Smooth muscle cell (in vitro differentiated cells): ENCODE measurements around the gene DDX27. TPM values are rescaled to one million over a fixed set of nuclear protein-coding genes. Genes with fewer than 3 reads are reported as not detected.
A peak's percentile ranks its signal among the peaks of the same experiment; 100 is the strongest.

Experiments used
- DNase-seq: peaks from one replicate; lab custom pipeline; 2025; ENCODE audit not compliant: unreplicated experiment; lab: John Stamatoyannopoulos, UW
- H2AFZ ChIP-seq: fragments of 200-600 bp; sonication (generic); 2 replicates; pipeline ENCODE4 v1.6.0; 2016; ENCODE audit warnings: antibody characterized with exemption, low read depth, mild to moderate bottlenecking
- H3F3A ChIP-seq: fragments of 200-600 bp; sonication (generic); 2 replicates; pipeline ENCODE4 v1.6.0; 2017; ENCODE audit warnings: antibody characterized with exemption, low read depth
- H3K27ac ChIP-seq: fragments of 200-600 bp; sonication (generic); 2 replicates; pipeline ENCODE4 v1.5.1; 2016; ENCODE audit warnings: low read depth, mild to moderate bottlenecking
- H3K27me3 ChIP-seq: fragments of 200-600 bp; sonication (generic); 2 replicates; pipeline ENCODE4 v1.6.1; 2016; ENCODE audit warnings: low read depth, mild to moderate bottlenecking
- H3K36me3 ChIP-seq: fragments of 200-600 bp; sonication (generic); 2 replicates; pipeline ENCODE4 v1.5.1; 2016; ENCODE audit warnings: low read depth
- H3K4me1 ChIP-seq: fragments of 200-600 bp; sonication (generic); 2 replicates; pipeline ENCODE4 v1.5.1; 2016; ENCODE audit warnings: low read depth
- H3K4me2 ChIP-seq: fragments of 200-600 bp; sonication (generic); 2 replicates; pipeline ENCODE4 v1.6.0; 2016; ENCODE audit warnings: mild to moderate bottlenecking
- H3K4me3 ChIP-seq: fragments of 200-600 bp; sonication (generic); 2 replicates; pipeline ENCODE4 v1.5.1; 2016; ENCODE audit warnings: mild to moderate bottlenecking
- H3K79me2 ChIP-seq: fragments of 200-600 bp; sonication (generic); 2 replicates; pipeline ENCODE4 v1.6.0; 2016; ENCODE audit warnings: low read depth, mild to moderate bottlenecking
- H3K9ac ChIP-seq: fragments of 200-600 bp; sonication (generic); 2 replicates; pipeline ENCODE4 v1.6.0; 2016; ENCODE audit warnings: low read depth
- H3K9me3 ChIP-seq: fragments of 200-600 bp; sonication (generic); replicated peaks from 2 replicates; pipeline ENCODE4 v1.5.1; 2016; ENCODE audit warnings: low read depth
- H4K20me1 ChIP-seq: fragments of 200-600 bp; sonication (generic); 2 replicates; pipeline ENCODE4 v1.6.0; 2016; ENCODE audit warnings: low read depth
- WGBS: methylation state at CpG from one replicate; pipeline ENCODE4 v1.1.7; 2016; ENCODE audit warnings: low lambda C conversion rate; 5-methylcytosine and 5-hydroxymethylcytosine counted together
- polyA plus RNA-seq: library from polyadenylated mRNA; unstranded; fragments of >200 nt; fragmentation: Nextera tagmentation; extraction: Ambion mirVana; gene quantifications from 2 replicates; pipeline ENCODE4 v1.2.1, GENCODE V29; 2016
- total RNA-seq: library from RNA; depleted of rRNA; stranded (reverse); fragments of >200 nt; gene quantifications from 2 replicates; pipeline ENCODE4 v1.2.3, GENCODE V29; 2014
- TF ChIP-seq, protein P1 (sequence below): fragments of 200-600 bp; sonication (generic); IDR thresholded peaks from 2 replicates; pipeline ENCODE4 v1.5.1; 2017; ENCODE audit warnings: borderline replicate concordance, mild to moderate bottlenecking, antibody characterized with exemption; ENCODE audit not compliant: insufficient read depth, poor library complexity, severe bottlenecking

DDX27 gene
- total and polyA plus RNA-seq, 2 experiments from 2014 or later: 19.6 to 28.3 TPM

DNA sequence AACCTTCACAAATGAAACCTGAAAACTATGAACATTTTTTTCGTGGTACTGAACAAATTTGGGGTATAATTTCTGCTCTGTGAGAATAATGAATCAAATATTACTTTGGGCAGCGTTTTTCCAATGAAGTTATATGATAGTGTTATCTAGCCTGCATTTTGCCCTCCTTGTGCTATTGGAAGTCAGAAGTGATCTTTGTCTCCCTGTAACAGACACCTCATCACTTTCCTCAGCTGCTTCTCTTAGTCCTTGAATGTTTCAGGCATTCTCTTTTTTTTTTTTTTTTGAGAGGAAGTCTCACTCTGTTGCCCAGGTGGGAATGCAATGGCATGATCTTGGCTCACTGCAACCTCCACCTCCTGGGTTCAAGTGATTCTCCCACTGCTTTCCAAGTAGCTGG lies 10.2 kb downstream of the DDX27 start:
- H3K9ac ChIP-seq: no peak overlapping the region
- no peak overlapping the region for H3K4me2 ChIP-seq
- no peaks in the 10 kb centered on the region for H3K79me2 ChIP-seq
- H3K9me3 ChIP-seq: no peaks in the 10 kb centered on the region
- H3K27me3 ChIP-seq: no peaks in the 10 kb centered on the region
- 100% methylated on average over 2 of the region's 2 CpGs for WGBS
- no peak overlapping the region for H3K27ac ChIP-seq
- H3K4me3 ChIP-seq: no peak overlapping the region
- H3K4me1 ChIP-seq: no peaks in the 10 kb centered on the region
- no peaks in the 10 kb centered on the region for H3F3A ChIP-seq
- TF ChIP-seq, protein P1, sequence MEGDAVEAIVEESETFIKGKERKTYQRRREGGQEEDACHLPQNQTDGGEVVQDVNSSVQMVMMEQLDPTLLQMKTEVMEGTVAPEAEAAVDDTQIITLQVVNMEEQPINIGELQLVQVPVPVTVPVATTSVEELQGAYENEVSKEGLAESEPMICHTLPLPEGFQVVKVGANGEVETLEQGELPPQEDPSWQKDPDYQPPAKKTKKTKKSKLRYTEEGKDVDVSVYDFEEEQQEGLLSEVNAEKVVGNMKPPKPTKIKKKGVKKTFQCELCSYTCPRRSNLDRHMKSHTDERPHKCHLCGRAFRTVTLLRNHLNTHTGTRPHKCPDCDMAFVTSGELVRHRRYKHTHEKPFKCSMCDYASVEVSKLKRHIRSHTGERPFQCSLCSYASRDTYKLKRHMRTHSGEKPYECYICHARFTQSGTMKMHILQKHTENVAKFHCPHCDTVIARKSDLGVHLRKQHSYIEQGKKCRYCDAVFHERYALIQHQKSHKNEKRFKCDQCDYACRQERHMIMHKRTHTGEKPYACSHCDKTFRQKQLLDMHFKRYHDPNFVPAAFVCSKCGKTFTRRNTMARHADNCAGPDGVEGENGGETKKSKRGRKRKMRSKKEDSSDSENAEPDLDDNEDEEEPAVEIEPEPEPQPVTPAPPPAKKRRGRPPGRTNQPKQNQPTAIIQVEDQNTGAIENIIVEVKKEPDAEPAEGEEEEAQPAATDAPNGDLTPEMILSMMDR: no peak
- H3K36me3 ChIP-seq: peaks cover 4% of the 10 kb centered on the region
- DNase-seq: no peak
- no peaks in the 10 kb centered on the region for H4K20me1 ChIP-seq
- H2AFZ ChIP-seq: no peak overlapping the region

DNA sequence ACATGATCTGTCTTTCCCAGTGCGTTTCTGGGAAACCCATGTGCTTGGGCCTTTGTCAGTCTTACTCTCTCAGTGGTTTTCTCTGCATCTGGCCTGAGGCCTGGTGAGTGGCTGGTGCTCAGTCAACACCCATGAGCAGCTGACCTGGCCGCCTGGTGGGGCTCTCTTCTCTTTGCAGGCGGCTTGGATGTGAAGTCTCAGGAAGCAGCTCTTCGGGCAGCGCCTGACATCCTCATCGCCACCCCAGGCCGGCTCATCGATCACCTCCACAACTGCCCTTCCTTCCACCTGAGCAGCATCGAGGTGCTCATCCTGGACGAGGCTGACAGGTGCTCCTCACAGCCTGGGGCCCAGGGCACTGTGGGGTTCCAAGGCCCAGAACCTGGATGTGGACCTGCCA lies 10.8 kb downstream of the DDX27 start:
- TF ChIP-seq, protein P1: no peak
- no peaks in the 10 kb centered on the region for H3K27me3 ChIP-seq
- no peak overlapping the region for H3K4me3 ChIP-seq
- H3K36me3 ChIP-seq: no peaks in the 10 kb centered on the region
- no peaks in the 10 kb centered on the region for H4K20me1 ChIP-seq
- no peak overlapping the region for H3K27ac ChIP-seq
- H3K79me2 ChIP-seq: no peaks in the 10 kb centered on the region
- no peak for DNase-seq
- H3K9me3 ChIP-seq: no peaks in the 10 kb centered on the region
- H3K4me1 ChIP-seq: no peaks in the 10 kb centered on the region
- H3K4me2 ChIP-seq: no peak overlapping the region
- no peak overlapping the region for H2AFZ ChIP-seq
- no peak overlapping the region for H3K9ac ChIP-seq
- H3F3A ChIP-seq: no peaks in the 10 kb centered on the region
- WGBS: 98% methylated on average over 10 of the region's 10 CpGs

DNA sequence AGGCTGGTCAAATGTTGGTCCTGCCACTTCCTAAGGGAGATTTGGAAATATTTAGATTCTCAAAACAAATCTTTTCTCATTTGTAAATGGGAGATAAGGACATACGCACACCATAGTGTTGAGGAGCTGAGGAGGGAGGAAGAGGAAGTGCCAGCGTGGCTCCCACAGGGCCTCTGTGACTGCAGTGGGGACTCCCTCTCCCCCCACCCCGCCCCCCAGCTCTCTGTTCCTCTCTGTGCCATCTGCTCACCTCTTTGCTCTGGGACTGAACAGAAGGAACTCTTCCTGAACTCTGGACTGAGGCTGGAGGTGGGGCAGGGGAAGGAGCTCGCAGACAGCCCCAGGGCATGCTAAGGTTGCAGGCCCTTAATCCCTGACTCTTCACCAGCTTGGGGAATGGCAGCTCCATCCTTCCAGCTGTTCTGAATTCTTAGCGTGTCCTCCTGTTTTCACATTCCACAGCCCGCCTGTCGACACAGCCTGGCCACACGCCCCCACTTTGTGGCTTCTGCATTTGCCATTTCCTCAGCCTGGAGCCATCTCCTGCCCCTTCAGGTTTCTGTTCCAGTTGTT lies 11.4 kb downstream of the DDX27 start:
- H3K4me2 ChIP-seq: no peak overlapping the region
- H4K20me1 ChIP-seq: no peaks in the 10 kb centered on the region
- DNase-seq: no peak
- 66% methylated on average over 8 of the region's 8 CpGs for WGBS
- H3K9me3 ChIP-seq: no peaks in the 10 kb centered on the region
- H3K4me1 ChIP-seq: no peaks in the 10 kb centered on the region
- no peaks in the 10 kb centered on the region for H3K36me3 ChIP-seq
- no peaks in the 10 kb centered on the region for H3K79me2 ChIP-seq
- no peak overlapping the region for H3K4me3 ChIP-seq
- H3K9ac ChIP-seq: no peak overlapping the region
- no peaks in the 10 kb centered on the region for H3F3A ChIP-seq
- no peak overlapping the region for H2AFZ ChIP-seq
- H3K27ac ChIP-seq: peak overlapping the region; percentile 19
- TF ChIP-seq, protein P1: no peak
- H3K27me3 ChIP-seq: no peaks in the 10 kb centered on the region

DNA sequence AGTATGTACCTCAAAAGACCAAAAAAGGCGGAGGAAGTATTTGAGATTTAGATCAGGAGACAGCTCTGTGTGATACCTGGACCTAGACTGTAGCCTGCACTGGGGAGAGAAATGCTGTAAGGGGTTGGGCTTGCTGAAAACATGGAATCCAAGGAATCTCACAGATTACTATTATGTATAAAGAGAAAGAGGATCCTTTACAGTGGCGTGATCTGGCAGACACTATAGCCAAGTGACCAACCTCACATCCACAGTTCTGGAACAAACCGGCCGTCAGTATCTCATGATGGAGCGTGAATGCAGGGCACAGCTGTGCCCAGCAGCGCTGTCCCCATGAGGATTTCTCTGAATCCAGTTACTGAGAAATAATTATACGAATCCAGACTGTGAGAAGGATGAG lies 12.3 kb downstream of the DDX27 start:
- WGBS: 83% methylated on average over 7 of the region's 7 CpGs
- no peaks in the 10 kb centered on the region for H4K20me1 ChIP-seq
- no peaks in the 10 kb centered on the region for H3K4me1 ChIP-seq
- no peak overlapping the region for H3K4me2 ChIP-seq
- H3K9me3 ChIP-seq: no peaks in the 10 kb centered on the region
- peak overlapping the region; percentile 19 for H3K27ac ChIP-seq
- no peaks in the 10 kb centered on the region for H3K27me3 ChIP-seq
- no peak overlapping the region for H3K4me3 ChIP-seq
- no peaks in the 10 kb centered on the region for H3K36me3 ChIP-seq
- no peaks in the 10 kb centered on the region for H3F3A ChIP-seq
- no peak overlapping the region for H2AFZ ChIP-seq
- no peak for DNase-seq
- H3K9ac ChIP-seq: no peak overlapping the region
- TF ChIP-seq, protein P1: no peak
- no peaks in the 10 kb centered on the region for H3K79me2 ChIP-seq
